Measurements from ENCODE around the gene DLGAP1. TPM values are rescaled to one million over a fixed set of nuclear protein-coding genes. Genes with fewer than 3 reads are reported as not detected.

DLGAP1 gene
- total RNA-seq, 1 experiment from 2014 or later: 23.0 TPM

- Mint-ChIP-seq H3K27me3 (ENCODE audit: low read depth) (no peaks in the 10 kb centered on the region), H3K27ac (no peak overlapping the region), H3K4me3 (no peak overlapping the region), H3K36me3 (peaks cover 5% of the 10 kb centered on the region), H3K9me3 (peaks cover 5% of the 10 kb centered on the region), H3K4me1 (peaks cover 18% of the 10 kb centered on the region)
- ATAC-seq (no peak), DNase-seq (ENCODE audit: low spot score) (no peak)
- ChIA-PET POLR2A (no interaction called here), CTCF (no interaction called here)
- TF ChIP-seq, protein P1, sequence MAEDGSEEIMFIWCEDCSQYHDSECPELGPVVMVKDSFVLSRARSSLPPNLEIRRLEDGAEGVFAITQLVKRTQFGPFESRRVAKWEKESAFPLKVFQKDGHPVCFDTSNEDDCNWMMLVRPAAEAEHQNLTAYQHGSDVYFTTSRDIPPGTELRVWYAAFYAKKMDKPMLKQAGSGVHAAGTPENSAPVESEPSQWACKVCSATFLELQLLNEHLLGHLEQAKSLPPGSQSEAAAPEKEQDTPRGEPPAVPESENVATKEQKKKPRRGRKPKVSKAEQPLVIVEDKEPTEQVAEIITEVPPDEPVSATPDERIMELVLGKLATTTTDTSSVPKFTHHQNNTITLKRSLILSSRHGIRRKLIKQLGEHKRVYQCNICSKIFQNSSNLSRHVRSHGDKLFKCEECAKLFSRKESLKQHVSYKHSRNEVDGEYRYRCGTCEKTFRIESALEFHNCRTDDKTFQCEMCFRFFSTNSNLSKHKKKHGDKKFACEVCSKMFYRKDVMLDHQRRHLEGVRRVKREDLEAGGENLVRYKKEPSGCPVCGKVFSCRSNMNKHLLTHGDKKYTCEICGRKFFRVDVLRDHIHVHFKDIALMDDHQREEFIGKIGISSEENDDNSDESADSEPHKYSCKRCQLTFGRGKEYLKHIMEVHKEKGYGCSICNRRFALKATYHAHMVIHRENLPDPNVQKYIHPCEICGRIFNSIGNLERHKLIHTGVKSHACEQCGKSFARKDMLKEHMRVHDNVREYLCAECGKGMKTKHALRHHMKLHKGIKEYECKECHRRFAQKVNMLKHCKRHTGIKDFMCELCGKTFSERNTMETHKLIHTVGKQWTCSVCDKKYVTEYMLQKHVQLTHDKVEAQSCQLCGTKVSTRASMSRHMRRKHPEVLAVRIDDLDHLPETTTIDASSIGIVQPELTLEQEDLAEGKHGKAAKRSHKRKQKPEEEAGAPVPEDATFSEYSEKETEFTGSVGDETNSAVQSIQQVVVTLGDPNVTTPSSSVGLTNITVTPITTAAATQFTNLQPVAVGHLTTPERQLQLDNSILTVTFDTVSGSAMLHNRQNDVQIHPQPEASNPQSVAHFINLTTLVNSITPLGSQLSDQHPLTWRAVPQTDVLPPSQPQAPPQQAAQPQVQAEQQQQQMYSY (CRISPR knock-in tag; IDR thresholded peaks at IDR 0.05): no peak
- TF ChIP-seq, protein P2, sequence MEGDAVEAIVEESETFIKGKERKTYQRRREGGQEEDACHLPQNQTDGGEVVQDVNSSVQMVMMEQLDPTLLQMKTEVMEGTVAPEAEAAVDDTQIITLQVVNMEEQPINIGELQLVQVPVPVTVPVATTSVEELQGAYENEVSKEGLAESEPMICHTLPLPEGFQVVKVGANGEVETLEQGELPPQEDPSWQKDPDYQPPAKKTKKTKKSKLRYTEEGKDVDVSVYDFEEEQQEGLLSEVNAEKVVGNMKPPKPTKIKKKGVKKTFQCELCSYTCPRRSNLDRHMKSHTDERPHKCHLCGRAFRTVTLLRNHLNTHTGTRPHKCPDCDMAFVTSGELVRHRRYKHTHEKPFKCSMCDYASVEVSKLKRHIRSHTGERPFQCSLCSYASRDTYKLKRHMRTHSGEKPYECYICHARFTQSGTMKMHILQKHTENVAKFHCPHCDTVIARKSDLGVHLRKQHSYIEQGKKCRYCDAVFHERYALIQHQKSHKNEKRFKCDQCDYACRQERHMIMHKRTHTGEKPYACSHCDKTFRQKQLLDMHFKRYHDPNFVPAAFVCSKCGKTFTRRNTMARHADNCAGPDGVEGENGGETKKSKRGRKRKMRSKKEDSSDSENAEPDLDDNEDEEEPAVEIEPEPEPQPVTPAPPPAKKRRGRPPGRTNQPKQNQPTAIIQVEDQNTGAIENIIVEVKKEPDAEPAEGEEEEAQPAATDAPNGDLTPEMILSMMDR (IDR thresholded peaks at IDR 0.05): no peak
- TF ChIP-seq ESRRA (CRISPR knock-in tag; IDR thresholded peaks at IDR 0.05; ENCODE audit: borderline replicate concordance) (no peak), ZNF416 (CRISPR knock-in tag; IDR thresholded peaks at IDR 0.05) (no peak), ZNF263 (CRISPR knock-in tag; IDR thresholded peaks at IDR 0.05; ENCODE audit: low read depth) (no peak), CDX4 (CRISPR knock-in tag; IDR thresholded peaks at IDR 0.05; ENCODE audit: borderline replicate concordance) (no peak), ETV6 (CRISPR knock-in tag; IDR thresholded peaks at IDR 0.05) (no peak)
- TF ChIP-seq, protein P3, sequence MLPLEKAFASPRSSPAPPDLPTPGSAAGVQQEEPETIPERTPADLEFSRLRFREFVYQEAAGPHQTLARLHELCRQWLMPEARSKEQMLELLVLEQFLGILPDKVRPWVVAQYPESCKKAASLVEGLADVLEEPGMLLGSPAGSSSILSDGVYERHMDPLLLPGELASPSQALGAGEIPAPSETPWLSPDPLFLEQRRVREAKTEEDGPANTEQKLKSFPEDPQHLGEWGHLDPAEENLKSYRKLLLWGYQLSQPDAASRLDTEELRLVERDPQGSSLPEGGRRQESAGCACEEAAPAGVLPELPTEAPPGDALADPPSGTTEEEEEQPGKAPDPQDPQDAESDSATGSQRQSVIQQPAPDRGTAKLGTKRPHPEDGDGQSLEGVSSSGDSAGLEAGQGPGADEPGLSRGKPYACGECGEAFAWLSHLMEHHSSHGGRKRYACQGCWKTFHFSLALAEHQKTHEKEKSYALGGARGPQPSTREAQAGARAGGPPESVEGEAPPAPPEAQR (CRISPR knock-in tag; IDR thresholded peaks at IDR 0.05): no peak
- TF ChIP-seq, protein P4, sequence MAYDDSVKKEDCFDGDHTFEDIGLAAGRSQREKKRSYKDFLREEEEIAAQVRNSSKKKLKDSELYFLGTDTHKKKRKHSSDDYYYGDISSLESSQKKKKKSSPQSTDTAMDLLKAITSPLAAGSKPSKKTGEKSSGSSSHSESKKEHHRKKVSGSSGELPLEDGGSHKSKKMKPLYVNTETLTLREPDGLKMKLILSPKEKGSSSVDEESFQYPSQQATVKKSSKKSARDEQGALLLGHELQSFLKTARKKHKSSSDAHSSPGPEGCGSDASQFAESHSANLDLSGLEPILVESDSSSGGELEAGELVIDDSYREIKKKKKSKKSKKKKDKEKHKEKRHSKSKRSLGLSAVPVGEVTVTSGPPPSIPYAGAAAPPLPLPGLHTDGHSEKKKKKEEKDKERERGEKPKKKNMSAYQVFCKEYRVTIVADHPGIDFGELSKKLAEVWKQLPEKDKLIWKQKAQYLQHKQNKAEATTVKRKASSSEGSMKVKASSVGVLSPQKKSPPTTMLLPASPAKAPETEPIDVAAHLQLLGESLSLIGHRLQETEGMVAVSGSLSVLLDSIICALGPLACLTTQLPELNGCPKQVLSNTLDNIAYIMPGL (CRISPR knock-in tag; IDR thresholded peaks at IDR 0.05): no peak
These were observed 85.4 kb downstream of the DLGAP1 start for GRCh38 chr18:4369705-4370104.

DNA sequence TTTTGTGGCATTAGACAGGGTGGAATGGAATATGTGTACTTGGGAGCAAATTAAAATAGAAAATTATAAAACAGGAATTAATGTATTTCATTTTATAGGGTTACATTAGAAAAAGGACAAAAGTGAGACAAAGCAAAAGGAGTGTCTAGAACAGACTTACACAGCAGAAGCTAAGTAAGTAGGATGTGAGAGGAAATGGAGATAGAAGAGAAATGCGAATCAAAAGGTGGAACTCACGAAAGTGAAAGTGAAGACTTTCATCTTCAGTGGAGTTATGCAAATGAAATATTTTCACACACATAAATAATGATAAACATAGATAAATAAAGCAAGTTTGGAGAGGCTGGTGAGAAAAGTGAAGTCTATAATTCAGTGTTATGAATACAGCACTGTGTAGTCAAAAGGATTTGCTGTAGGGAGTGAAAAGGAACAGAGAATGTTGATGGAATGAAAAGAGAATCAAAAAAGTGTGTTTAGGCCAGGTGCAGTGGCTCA lies 94.8 kb downstream of the DLGAP1 start:
- ATAC-seq: no peak
- POLR2A ChIA-PET: no interaction called here
- no peak for TF ChIP-seq FOXK1 (CRISPR knock-in tag; IDR thresholded peaks at IDR 0.05)
- TF ChIP-seq, protein P1 (CRISPR knock-in tag; IDR thresholded peaks at IDR 0.05): no peak
- TF ChIP-seq NFE2L1 (CRISPR knock-in tag; IDR thresholded peaks at IDR 0.05): no peak
- no peak for TF ChIP-seq TP53 (CRISPR knock-in tag; IDR thresholded peaks at IDR 0.05)
- no peak for TF ChIP-seq ZNF671 (CRISPR knock-in tag; IDR thresholded peaks at IDR 0.05)
- TF ChIP-seq, protein P5, sequence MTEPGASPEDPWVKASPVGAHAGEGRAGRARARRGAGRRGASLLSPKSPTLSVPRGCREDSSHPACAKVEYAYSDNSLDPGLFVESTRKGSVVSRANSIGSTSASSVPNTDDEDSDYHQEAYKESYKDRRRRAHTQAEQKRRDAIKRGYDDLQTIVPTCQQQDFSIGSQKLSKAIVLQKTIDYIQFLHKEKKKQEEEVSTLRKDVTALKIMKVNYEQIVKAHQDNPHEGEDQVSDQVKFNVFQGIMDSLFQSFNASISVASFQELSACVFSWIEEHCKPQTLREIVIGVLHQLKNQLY (CRISPR knock-in tag; IDR thresholded peaks at IDR 0.05): no peak
- no peak for TF ChIP-seq AFF4 (CRISPR knock-in tag; IDR thresholded peaks at IDR 0.05; ENCODE audit: borderline replicate concordance)

More for the DNA sequence above, 94.8 kb downstream of the DLGAP1 start:
- peaks cover 45% of the 10 kb centered on the region for H3K4me1 Mint-ChIP-seq
- peaks cover 14% of the 10 kb centered on the region for H3K36me3 Mint-ChIP-seq
- no peaks in the 10 kb centered on the region for H3K27me3 Mint-ChIP-seq (ENCODE audit: low read depth)
- DNase-seq (ENCODE audit: low spot score): no peak
- peaks cover 15% of the 10 kb centered on the region for H3K9me3 Mint-ChIP-seq
- H3K27ac Mint-ChIP-seq: no peak overlapping the region; the same call in 1 of the 2 replicates
- CTCF ChIA-PET: no interaction called here
- no peak overlapping the region for H3K4me3 Mint-ChIP-seq

All from WTC11 (cell line).